ENCODE measurements around the gene JMJD4.

The JMJD4 gene

GRCh38 chr1:227765261-227766014 is 30.3 kb upstream of the JMJD4 start:
- H3K9ac ChIP-seq, result no peak overlapping the region
- no peak overlapping the region for H3K4me3 ChIP-seq (IDR thresholded peaks at IDR 0.05; ENCODE audit: insufficient read depth, low read depth, low read length)
- peak overlapping the region; percentile 14; the same call in 1 of the 2 replicates for H3K27ac ChIP-seq
- no peak overlapping the region for H2AFZ ChIP-seq (ENCODE audit: low read depth)
- H3K27me3 ChIP-seq (ENCODE audit: insufficient read depth, low read depth), result no peaks in the 10 kb centered on the region
- TF ChIP-seq, protein P1, sequence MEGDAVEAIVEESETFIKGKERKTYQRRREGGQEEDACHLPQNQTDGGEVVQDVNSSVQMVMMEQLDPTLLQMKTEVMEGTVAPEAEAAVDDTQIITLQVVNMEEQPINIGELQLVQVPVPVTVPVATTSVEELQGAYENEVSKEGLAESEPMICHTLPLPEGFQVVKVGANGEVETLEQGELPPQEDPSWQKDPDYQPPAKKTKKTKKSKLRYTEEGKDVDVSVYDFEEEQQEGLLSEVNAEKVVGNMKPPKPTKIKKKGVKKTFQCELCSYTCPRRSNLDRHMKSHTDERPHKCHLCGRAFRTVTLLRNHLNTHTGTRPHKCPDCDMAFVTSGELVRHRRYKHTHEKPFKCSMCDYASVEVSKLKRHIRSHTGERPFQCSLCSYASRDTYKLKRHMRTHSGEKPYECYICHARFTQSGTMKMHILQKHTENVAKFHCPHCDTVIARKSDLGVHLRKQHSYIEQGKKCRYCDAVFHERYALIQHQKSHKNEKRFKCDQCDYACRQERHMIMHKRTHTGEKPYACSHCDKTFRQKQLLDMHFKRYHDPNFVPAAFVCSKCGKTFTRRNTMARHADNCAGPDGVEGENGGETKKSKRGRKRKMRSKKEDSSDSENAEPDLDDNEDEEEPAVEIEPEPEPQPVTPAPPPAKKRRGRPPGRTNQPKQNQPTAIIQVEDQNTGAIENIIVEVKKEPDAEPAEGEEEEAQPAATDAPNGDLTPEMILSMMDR (conservative IDR thresholded peaks at IDR 0.05; ENCODE audit: low read depth, low read length), result no peak
- peaks cover 53% of the 10 kb centered on the region for H3K4me1 ChIP-seq (ENCODE audit: low read depth, poor library complexity, severe bottlenecking)
- H3K36me3 ChIP-seq (ENCODE audit: insufficient read depth), result peaks cover 6% of the 10 kb centered on the region; the same call in 1 of the 2 replicates
- H3K4me2 ChIP-seq, result peak overlapping the region; percentile 18; the same call in 1 of the 2 replicates
- no peaks in the 10 kb centered on the region; the same call in 1 of the 2 replicates for H4K20me1 ChIP-seq (ENCODE audit: insufficient read depth)
- no peaks in the 10 kb centered on the region for H3K79me2 ChIP-seq (ENCODE audit: insufficient read depth, low read depth)

DNA sequence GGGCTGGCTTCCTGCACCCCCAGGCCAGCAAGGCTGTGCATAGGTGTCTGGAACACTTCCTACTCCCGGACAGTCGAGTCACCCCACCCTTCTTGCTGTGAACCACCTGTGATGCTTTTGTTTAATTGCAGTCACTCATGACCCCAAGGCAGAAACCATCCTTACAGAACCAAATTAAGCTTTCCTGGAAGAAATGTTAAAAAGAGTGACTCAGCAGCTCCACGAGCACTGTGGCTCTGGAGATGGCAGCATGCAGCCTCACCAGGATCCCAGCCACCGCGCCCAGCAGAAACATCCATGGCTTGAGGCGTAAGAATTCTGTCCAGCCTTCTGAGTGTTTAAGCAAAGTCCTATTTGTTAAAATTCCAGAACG is 28.9 kb upstream of the JMJD4 start:
- peaks cover 53% of the 10 kb centered on the region for H3K4me1 ChIP-seq (ENCODE audit: low read depth, poor library complexity, severe bottlenecking)
- H3K36me3 ChIP-seq (ENCODE audit: insufficient read depth), result peaks cover 6% of the 10 kb centered on the region; the same call in 1 of the 2 replicates
- no peak overlapping the region for H3K4me2 ChIP-seq

DNA sequence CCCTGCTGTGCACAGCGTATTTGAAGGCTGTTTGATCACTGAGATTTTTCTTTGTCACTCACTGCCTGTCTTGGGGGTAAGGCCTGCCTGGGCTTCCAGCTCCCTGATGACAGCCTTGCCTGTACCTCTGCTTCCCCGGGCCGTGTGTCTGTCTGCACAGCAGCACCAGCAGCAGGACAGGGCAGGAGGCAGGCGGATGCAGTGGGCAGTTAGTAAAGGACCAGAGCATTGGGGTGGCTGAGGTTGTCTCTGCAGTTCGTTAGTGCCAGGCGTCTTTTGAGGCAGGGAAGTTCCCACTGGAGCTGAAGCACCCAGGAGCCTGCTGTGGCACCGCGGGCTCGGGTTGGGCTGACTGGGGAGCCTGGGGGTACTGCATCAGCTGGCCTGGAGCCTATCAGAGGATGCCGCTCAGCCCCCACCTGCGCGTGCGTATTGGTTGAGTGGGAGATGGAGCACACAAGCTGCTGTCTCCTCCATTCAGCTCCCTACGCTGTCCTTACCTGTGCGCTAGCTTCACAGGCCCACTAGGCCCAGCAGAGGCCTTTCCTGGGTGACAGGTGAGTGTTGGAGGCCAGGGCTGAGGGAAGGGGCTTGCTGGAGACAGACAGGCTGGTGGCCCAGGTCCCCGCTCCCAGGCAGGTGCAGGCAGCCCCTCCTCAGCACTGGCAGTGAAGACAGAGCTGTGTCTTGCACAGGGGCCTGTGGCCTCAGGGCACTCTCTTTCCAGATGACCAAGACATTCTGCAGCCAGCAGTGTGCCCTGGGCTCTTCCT is 28.3 kb upstream of the JMJD4 start:
- H3K36me3 ChIP-seq (ENCODE audit: insufficient read depth), result peaks cover 6% of the 10 kb centered on the region; the same call in 1 of the 2 replicates
- TF ChIP-seq, protein P1 (conservative IDR thresholded peaks at IDR 0.05; ENCODE audit: low read depth, low read length), result no peak
- H3K4me2 ChIP-seq, result peak overlapping the region; percentile 11; the same call in 1 of the 2 replicates
- H3K4me3 ChIP-seq (IDR thresholded peaks at IDR 0.05; ENCODE audit: insufficient read depth, low read depth, low read length), result no peak overlapping the region
- peaks cover 53% of the 10 kb centered on the region for H3K4me1 ChIP-seq (ENCODE audit: low read depth, poor library complexity, severe bottlenecking)
- no peak overlapping the region for H2AFZ ChIP-seq (ENCODE audit: low read depth)
- H3K79me2 ChIP-seq (ENCODE audit: insufficient read depth, low read depth), result no peaks in the 10 kb centered on the region
- H3K9ac ChIP-seq, result no peak overlapping the region
- peak overlapping the region; percentile 3; the same call in 1 of the 2 replicates for H3K27ac ChIP-seq
- no peaks in the 10 kb centered on the region for H3K27me3 ChIP-seq (ENCODE audit: insufficient read depth, low read depth)
- H4K20me1 ChIP-seq (ENCODE audit: insufficient read depth), result no peaks in the 10 kb centered on the region; the same call in 1 of the 2 replicates

More for the DNA sequence above, 28.9 kb upstream of the JMJD4 start:
- no peaks in the 10 kb centered on the region for H3K27me3 ChIP-seq (ENCODE audit: insufficient read depth, low read depth)
- no peaks in the 10 kb centered on the region; the same call in 1 of the 2 replicates for H4K20me1 ChIP-seq (ENCODE audit: insufficient read depth)
- no peak overlapping the region for H2AFZ ChIP-seq (ENCODE audit: low read depth)
- no peaks in the 10 kb centered on the region for H3K79me2 ChIP-seq (ENCODE audit: insufficient read depth, low read depth)
- no peak overlapping the region for H3K9ac ChIP-seq
- TF ChIP-seq, protein P1 (conservative IDR thresholded peaks at IDR 0.05; ENCODE audit: low read depth, low read length), result no peak
- no peak overlapping the region for H3K27ac ChIP-seq
- H3K4me3 ChIP-seq (IDR thresholded peaks at IDR 0.05; ENCODE audit: insufficient read depth, low read depth, low read length), result no peak overlapping the region

DNA sequence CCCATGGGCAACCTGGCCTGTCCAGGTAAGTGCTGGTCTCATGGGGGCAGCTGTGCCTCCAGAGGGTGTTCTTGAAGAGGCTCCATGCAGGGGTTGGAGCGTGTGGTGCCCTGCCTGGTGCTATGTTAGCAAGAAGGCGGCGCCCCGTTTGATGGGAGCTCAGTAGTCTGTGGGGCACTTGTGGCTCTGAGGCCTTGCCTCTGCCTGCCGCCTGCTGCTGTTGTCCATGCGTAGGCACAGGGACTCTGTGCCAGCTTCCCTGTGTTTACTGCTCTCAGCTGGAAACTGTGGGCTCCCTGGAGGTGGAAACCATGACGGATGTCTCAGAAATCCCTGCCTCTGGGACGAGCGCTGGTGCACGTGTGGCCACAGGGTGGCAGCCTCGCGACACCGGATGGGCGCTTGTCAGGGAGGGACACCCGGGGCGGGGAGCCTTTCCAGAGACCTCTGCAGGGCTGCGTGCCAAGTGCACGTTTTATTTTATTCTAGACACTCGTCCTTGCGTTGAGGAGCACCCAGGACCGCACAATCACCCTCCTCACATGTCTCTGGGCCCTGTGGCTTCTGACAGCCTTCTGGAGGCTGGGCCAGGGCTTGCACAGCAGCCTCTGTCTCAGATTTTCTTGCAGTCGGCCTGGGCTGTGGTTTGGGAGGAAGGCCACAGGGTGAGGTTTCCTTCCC is 27.3 kb upstream of the JMJD4 start:
- TF ChIP-seq, protein P1 (conservative IDR thresholded peaks at IDR 0.05; ENCODE audit: low read depth, low read length), result peak; percentile 78
- no peaks in the 10 kb centered on the region for H3K79me2 ChIP-seq (ENCODE audit: insufficient read depth, low read depth)
- peaks cover 6% of the 10 kb centered on the region; the same call in 1 of the 2 replicates for H3K36me3 ChIP-seq (ENCODE audit: insufficient read depth)
- no peaks in the 10 kb centered on the region; the same call in 1 of the 2 replicates for H4K20me1 ChIP-seq (ENCODE audit: insufficient read depth)
- no peak overlapping the region for H2AFZ ChIP-seq (ENCODE audit: low read depth)
- no peaks in the 10 kb centered on the region for H3K27me3 ChIP-seq (ENCODE audit: insufficient read depth, low read depth)
- H3K4me3 ChIP-seq (IDR thresholded peaks at IDR 0.05; ENCODE audit: insufficient read depth, low read depth, low read length), result no peak overlapping the region
- peak overlapping the region; percentile 3; the same call in 1 of the 2 replicates for H3K27ac ChIP-seq
- no peak overlapping the region for H3K9ac ChIP-seq
- H3K4me1 ChIP-seq (ENCODE audit: low read depth, poor library complexity, severe bottlenecking), result peaks cover 53% of the 10 kb centered on the region
- peak overlapping the region; percentile 19; the same call in 1 of the 2 replicates for H3K4me2 ChIP-seq
